Ovary (tissue), 3 donors: ENCODE measurements around the gene ZSCAN10.

Source experiments
- CTCF ChIP-seq, 3 donors: fragments of 450-650 bp in 2 of 3; fragments of 200-600 bp in 1 of 3; IDR thresholded peaks; one replicate each; pipeline versions ENCODE4 v1.5.1 to v1.8.0; 2016 to 2022; ENCODE audit warnings: antibody characterized with exemption in 3 of 3, mild to moderate bottlenecking in 1 of 3
- EP300 ChIP-seq: sonication (generic); formaldehyde crosslinking; IDR thresholded peaks from one replicate; pipeline ENCODE4 v1.6.1; 2017; ENCODE audit warnings: antibody characterized with exemption
- donor health status: DM: no; HTN: no; CAD: no.

DNA sequence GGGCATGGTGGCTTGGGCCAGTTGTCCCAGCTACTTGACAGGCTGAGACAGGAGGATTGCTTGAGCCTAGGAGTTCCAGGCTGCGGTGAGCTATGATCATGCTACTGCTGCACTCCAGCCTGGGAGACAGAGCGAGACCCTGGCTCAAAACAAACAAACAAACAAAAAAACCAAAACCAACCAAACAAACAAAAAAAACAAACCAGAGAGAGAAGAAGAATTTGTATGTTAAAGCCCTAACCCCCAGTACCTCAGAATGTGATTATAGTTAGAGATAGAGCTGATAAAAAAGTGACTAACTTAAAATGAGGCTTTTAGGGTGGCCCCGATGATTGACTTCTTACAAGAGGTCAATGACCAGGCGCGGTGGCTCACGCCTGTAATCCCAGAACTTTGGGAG lies 54.4 kb downstream of the ZSCAN10 start:
- TF ChIP-seq EP300 (no peak), CTCF (IDR thresholded peaks at IDR 0.05) (no peak)
